Activated T-helper 17 cell treated with anti-CD3 and anti-CD28 coated beads, Interleukin-2, amount 50 U/mL, for 72 hours (primary cell): ENCODE measurements around the gene MAGI1. TPM values are rescaled to one million over a fixed set of nuclear protein-coding genes. Genes with fewer than 3 reads are reported as not detected.
"Not testable (repeated sequence)": the region's sequence is repeated elsewhere in the genome, so short reads cannot be mapped to it uniquely, and the experiment has no call there.

Experiments
- ATAC-seq: fragments of 150-1000 bp; cut with Tn5 transposase; replicated peaks from 2 replicates; pipeline ENCODE4 v1.10.0; 2021; ENCODE audit warnings: mild to moderate bottlenecking, moderate library complexity
- H3K27ac Mint-ChIP-seq: one replicate; pipeline ENCODE4 v1.8.0; 2022; ENCODE audit warnings: mixed read lengths
- H3K27me3 Mint-ChIP-seq: one replicate; pipeline ENCODE4 v1.8.0; 2022; ENCODE audit warnings: mixed read lengths
- H3K36me3 Mint-ChIP-seq: one replicate; pipeline ENCODE4 v1.8.0; 2022; ENCODE audit warnings: low read depth, mild to moderate bottlenecking, mixed read lengths
- H3K4me1 Mint-ChIP-seq: one replicate; pipeline ENCODE4 v1.8.0; 2022; ENCODE audit warnings: mixed read lengths
- H3K4me3 Mint-ChIP-seq: one replicate; pipeline ENCODE4 v1.8.0; 2022; ENCODE audit warnings: mild to moderate bottlenecking, mixed read lengths
- H3K9me3 Mint-ChIP-seq: one replicate; pipeline ENCODE4 v1.8.0; 2022; ENCODE audit warnings: mixed read lengths
- total RNA-seq, 2 donors: library from RNA; stranded (reverse); gene quantifications; one replicate each; pipeline ENCODE4 v1.2.3, GENCODE V29; 2022

MAGI1 gene
- total RNA-seq, 2 donors from 2014 or later: 0.06 TPM; not detected in 1

DNA sequence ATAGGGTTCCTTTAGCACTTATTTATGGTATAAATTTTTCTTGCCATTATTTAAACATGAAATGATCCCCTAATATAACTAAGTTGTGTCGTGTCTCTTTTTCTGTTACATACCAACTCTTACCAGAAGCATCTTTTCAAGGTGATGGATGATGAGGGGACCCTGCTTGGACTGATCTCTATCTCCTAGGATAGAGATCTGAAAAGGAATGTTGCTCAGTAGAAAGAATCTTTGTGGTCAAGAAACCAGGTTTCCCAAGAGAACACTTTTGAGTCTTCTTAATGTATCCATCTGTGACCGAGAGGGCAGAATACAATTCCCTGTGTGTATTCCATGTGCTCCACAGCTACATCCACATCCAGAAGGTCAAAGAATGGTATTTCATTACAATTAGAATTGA is 409.7 kb downstream of the MAGI1 start:
- Mint-ChIP-seq H3K4me1 (no peaks in the 10 kb centered on the region), H3K27ac (no peak overlapping the region), H3K9me3 (peaks cover 3% of the 10 kb centered on the region), H3K4me3 (no peak overlapping the region), H3K36me3 (no peaks in the 10 kb centered on the region), H3K27me3 (no peaks in the 10 kb centered on the region)
- no peak for ATAC-seq

DNA sequence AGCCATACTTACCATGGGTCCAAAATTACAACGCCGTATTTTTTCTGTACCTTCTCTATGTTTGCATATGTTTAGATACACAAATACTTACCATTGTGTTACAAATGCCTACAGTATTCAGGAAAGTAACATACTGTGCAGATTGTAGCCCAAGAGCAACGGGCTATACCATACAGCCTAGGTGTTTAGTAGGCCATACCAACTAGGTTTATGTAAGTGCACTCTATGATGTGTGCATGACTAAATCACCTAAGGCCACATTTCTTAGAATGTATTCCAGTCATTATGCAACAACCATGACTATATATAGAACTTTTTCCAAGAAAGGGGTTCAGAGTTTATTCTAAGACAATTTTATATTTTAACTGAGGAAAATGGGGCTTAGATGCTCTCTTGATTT is 411.7 kb downstream of the MAGI1 start:
- Mint-ChIP-seq H3K36me3 (no peaks in the 10 kb centered on the region), H3K4me3 (no peak overlapping the region), H3K27ac (no peak overlapping the region), H3K4me1 (no peaks in the 10 kb centered on the region), H3K27me3 (no peaks in the 10 kb centered on the region), H3K9me3 (peaks cover 3% of the 10 kb centered on the region)
- no peak for ATAC-seq

DNA sequence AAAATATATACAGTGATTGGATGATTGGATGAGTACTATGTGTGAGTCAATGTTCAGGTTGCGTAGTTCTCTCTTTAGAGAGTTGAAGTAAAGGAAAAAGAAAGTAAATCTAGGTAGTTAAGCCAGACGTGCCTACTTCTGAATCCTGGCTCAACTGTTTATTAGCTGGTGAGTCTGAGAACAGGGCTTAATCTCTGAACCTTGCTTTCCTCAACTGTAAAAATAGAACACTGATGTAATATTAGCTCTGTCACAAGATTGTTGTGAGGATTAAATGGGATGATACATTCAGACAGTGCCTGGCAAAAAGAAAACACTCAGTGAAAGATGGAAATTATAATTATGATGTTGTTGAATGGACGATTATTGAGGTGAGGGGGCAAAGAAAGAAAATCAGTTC is 413.4 kb downstream of the MAGI1 start:
- Mint-ChIP-seq H3K9me3 (peaks cover 3% of the 10 kb centered on the region), H3K4me3 (no peak overlapping the region), H3K36me3 (no peaks in the 10 kb centered on the region), H3K4me1 (no peaks in the 10 kb centered on the region), H3K27me3 (no peaks in the 10 kb centered on the region), H3K27ac (no peak overlapping the region)
- no peak for ATAC-seq

DNA sequence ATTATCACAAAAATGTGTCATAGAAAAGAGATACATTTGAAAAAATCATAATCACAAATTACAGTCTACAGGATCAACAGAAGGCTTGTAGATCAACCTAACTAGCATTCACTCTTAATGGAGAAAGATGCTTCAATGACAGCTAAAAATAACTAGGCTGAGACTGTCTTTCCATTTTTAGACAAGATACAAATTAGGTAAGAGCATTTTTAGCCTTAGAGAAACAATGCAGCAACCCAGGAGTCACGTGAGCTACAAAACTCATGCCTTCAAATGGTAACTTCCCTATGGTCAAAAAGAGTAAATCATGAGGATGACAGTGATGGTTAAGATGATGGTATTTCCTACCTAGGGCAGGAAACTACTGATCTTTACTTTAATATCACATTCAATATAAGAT is 415.4 kb downstream of the MAGI1 start:
- Mint-ChIP-seq H3K27me3 (no peaks in the 10 kb centered on the region), H3K27ac (no peak overlapping the region), H3K9me3 (peaks cover 3% of the 10 kb centered on the region), H3K4me3 (no peak overlapping the region), H3K4me1 (no peaks in the 10 kb centered on the region), H3K36me3 (no peaks in the 10 kb centered on the region)
- no peak for ATAC-seq

DNA sequence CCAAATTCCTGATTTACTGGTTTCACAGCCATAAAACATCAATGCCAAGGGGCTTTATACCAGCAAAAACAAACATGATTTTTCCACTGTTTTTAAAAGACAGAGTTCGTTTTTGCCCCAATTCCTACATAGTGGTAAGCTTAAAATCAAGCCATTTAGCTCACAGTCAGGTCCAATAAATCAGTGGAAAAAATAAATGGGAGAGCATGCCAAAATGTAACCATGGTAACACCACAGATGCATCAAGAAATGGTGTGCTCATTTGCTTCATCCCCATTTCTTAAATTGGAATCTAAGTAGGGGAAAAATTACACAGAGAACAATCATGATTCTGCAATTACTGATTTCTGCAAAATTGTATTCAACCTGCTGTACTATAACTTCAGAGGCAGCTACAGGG is 418.8 kb downstream of the MAGI1 start:
- no peak for ATAC-seq
- Mint-ChIP-seq H3K36me3 (no peaks in the 10 kb centered on the region), H3K4me1 (no peaks in the 10 kb centered on the region), H3K27ac (no peak overlapping the region), H3K27me3 (no peaks in the 10 kb centered on the region), H3K9me3 (no peaks in the 10 kb centered on the region), H3K4me3 (no peak overlapping the region)

DNA sequence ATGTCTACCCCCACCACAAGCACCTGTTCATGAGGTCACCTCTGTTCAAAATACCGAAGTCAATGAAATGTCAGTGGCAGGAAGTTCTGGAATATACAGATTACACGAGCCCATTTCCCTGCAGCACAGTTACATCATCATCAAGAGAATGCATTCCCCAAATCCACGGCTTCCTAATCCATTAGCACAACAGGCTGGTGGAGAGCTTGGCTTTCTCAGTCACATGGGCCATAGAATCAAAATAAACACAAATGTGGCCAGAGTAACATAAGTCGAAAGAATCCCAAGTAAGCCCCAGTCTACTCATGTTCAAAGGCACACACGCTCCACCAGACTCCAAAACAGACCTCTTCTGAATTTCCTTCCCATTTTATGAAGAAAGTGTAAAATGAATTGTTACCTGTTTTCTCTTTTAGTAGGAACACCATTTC is 419.3 kb downstream of the MAGI1 start:
- H3K4me1 Mint-ChIP-seq: no peaks in the 10 kb centered on the region
- H3K4me3 Mint-ChIP-seq: no peak overlapping the region
- H3K36me3 Mint-ChIP-seq: no peaks in the 10 kb centered on the region
- no peak overlapping the region for H3K27ac Mint-ChIP-seq
- H3K9me3 Mint-ChIP-seq: no peaks in the 10 kb centered on the region
- ATAC-seq: no peak
- H3K27me3 Mint-ChIP-seq: no peaks in the 10 kb centered on the region

DNA sequence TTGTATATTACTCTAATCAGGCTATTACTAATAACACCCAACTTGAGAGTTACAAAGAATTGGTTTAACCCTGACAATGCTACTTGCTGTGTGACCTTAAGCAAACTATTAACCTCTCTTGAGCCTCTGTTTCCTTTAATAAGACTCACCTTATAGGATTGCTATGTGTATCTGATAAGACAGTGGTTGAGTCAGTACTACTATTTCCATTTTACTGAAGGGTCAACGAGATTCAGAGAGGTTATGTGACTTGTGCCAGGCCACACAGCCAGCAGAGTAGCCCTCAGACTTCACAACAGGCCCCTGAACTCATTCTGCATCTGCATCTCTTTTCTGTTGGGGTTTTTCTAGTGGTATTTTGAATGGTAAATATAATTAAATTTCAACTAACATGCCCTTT is 420.1 kb downstream of the MAGI1 start:
- Mint-ChIP-seq H3K4me1 (no peaks in the 10 kb centered on the region), H3K9me3 (no peaks in the 10 kb centered on the region), H3K4me3 (no peak overlapping the region), H3K36me3 (no peaks in the 10 kb centered on the region), H3K27ac (no peak overlapping the region), H3K27me3 (no peaks in the 10 kb centered on the region)
- ATAC-seq: no peak

DNA sequence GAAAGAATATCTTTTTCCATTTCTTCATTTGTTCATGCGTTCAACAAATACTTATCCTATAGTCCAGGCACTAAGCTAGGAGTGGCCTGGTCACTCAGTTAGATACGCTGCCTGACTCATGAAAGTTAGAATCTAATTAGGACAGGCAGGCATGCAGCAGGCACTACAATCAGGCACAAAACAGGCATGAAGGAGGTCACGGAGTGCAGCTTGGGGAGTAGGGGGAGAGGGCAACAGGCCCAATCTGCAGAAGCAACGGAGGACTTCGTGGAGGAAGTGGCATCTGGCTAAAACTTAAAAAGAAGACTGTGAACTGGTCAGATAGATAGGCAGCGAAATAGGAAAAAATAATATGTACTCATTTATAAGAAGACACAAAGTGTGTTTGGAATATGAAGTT is 420.9 kb downstream of the MAGI1 start:
- Mint-ChIP-seq H3K27me3 (no peaks in the 10 kb centered on the region), H3K4me3 (no peak overlapping the region), H3K9me3 (no peaks in the 10 kb centered on the region), H3K4me1 (no peaks in the 10 kb centered on the region), H3K27ac (no peak overlapping the region), H3K36me3 (no peaks in the 10 kb centered on the region)
- no peak for ATAC-seq

DNA sequence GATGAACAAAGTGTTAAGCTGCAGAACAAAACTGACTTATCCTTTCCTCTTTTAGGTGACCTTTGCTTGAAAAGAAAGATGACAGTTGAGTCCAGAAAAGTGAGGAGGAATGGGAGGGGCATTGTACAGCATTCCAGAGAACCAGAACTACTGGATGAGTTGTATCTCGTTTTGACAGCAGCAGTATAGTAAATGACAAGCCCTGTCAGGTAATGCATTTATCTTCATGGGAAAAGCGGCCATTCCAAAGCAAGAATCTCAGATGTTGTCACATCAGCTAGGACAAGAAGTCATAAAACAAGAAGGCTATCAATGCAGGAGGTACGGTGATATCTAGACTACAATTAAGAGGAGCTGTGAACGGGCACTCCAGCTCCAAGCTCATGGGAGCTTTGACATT is 421.5 kb downstream of the MAGI1 start:
- Mint-ChIP-seq H3K27ac (no peak overlapping the region), H3K4me3 (no peak overlapping the region), H3K4me1 (no peaks in the 10 kb centered on the region), H3K9me3 (no peaks in the 10 kb centered on the region), H3K36me3 (no peaks in the 10 kb centered on the region), H3K27me3 (no peaks in the 10 kb centered on the region)
- ATAC-seq: no peak

DNA sequence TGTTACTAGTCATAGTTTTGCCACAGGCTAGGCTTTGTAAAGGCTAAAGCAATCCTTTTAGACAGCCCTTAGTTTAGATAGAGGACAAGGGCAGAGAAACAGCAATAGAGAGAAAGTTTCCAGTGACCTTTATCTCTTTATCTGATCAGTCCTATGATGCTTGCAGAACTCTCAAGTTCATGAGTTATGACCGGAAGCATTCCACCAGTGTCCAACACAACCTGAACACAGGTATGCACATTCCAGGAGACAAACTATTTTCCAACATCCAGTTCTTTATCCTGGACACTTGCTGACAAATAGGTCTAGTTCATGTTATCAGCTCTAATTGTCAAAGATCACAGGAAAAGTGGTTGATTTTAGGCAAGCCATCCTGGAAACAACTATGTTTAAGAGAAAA is 422.2 kb downstream of the MAGI1 start:
- Mint-ChIP-seq H3K4me3 (no peak overlapping the region), H3K27ac (no peak overlapping the region), H3K9me3 (no peaks in the 10 kb centered on the region), H3K27me3 (no peaks in the 10 kb centered on the region), H3K36me3 (no peaks in the 10 kb centered on the region), H3K4me1 (no peaks in the 10 kb centered on the region)
- no peak for ATAC-seq

DNA sequence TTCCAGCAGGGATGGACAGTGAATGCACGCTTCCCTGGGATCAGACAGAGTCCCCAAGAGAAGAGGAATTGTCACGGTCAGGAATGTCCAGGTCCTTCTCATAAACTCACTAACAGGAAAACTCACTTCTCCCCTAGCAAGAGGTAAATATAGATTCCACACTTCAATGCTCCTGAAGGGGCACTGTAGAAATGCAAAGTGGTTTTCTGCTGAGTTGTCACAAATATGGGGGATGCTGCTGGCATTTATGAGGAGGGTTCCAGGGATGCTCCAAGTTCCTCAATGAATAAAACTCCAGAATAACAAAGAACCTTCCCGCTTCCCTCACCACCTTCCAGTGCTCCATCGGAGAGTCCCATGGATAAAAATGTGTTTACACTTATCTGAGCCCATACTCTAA is 423.4 kb downstream of the MAGI1 start:
- no peaks in the 10 kb centered on the region for H3K9me3 Mint-ChIP-seq
- H3K27me3 Mint-ChIP-seq: no peaks in the 10 kb centered on the region
- no peaks in the 10 kb centered on the region for H3K36me3 Mint-ChIP-seq
- no peak overlapping the region for H3K27ac Mint-ChIP-seq
- no peaks in the 10 kb centered on the region for H3K4me1 Mint-ChIP-seq
- ATAC-seq: no peak
- H3K4me3 Mint-ChIP-seq: no peak overlapping the region

DNA sequence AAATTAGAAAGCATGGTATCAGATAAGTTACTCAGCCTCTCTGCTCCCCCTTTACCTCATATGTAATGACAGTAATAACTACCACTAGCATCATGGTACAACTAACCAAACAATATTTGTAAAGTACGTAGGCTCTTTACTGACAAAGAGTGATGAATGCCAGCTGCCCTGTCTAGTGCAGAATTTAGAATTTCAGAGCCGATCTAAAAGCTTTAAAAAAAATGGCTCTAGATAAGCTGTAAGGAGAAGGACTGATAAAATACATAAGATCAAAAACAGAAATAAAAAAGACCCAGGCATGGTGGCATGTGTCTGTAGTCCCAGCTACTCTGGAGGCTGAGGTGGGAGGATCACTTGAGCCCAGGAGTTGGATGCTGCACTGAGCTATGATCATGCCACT is 424.1 kb downstream of the MAGI1 start:
- Mint-ChIP-seq H3K27ac (no peak overlapping the region), H3K4me3 (no peak overlapping the region)
- ATAC-seq: no peak

DNA sequence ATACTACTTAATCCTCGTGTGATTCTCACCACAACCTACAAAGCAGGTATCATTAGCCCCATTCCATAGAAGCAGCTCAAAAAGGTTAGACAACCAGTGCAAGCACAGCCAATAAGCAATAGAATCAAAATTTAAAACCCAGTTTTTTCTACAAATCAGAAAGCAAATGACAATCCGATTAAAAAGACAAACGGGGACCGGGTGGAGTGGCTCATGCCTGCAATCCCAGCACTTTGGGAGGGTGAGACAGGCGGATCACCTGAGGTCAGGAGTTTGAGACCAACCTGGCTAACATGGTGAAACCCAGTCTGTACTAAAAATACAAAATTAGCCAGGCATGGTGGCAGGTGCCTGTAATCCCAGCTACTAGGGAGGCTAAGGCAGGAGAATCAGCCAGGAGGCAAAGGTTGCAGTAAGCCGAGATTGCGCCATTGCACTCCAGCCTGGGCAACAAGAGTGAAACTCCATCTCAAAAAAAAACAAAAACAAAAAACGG is 430.7 kb downstream of the MAGI1 start:
- H3K36me3 Mint-ChIP-seq, H3K4me3 Mint-ChIP-seq, ATAC-seq, H3K9me3 Mint-ChIP-seq, H3K27ac Mint-ChIP-seq, H3K27me3 Mint-ChIP-seq, H3K4me1 Mint-ChIP-seq: not testable (repeated sequence)

More for the DNA sequence above, 424.1 kb downstream of the MAGI1 start:
- no peaks in the 10 kb centered on the region for H3K27me3 Mint-ChIP-seq
- H3K9me3 Mint-ChIP-seq: no peaks in the 10 kb centered on the region
- H3K36me3 Mint-ChIP-seq: no peaks in the 10 kb centered on the region
- H3K4me1 Mint-ChIP-seq: no peaks in the 10 kb centered on the region

DNA sequence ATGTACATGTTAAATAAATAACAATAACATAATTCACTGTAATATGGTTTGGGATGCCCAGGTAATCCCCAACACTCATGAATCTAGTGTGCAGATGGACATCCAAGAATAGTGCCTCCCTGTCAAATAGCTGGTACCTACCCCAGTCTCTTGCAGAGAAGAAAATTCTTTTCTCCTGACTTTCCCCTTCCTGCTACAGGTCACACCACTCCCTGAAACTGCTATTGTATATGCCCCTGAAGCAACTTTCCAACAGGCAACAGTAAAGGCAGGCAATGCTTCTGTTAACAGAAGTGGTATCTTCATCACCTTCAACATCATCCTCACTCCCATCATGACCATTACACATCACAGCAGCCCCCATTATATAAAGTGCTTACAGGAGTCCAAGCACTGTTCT is 431.6 kb downstream of the MAGI1 start:
- H3K36me3 Mint-ChIP-seq: no peaks in the 10 kb centered on the region
- no peak for ATAC-seq
- H3K4me3 Mint-ChIP-seq: no peak overlapping the region
- no peaks in the 10 kb centered on the region for H3K4me1 Mint-ChIP-seq
- no peaks in the 10 kb centered on the region for H3K27me3 Mint-ChIP-seq
- peaks cover 7% of the 10 kb centered on the region for H3K9me3 Mint-ChIP-seq
- no peak overlapping the region for H3K27ac Mint-ChIP-seq

DNA sequence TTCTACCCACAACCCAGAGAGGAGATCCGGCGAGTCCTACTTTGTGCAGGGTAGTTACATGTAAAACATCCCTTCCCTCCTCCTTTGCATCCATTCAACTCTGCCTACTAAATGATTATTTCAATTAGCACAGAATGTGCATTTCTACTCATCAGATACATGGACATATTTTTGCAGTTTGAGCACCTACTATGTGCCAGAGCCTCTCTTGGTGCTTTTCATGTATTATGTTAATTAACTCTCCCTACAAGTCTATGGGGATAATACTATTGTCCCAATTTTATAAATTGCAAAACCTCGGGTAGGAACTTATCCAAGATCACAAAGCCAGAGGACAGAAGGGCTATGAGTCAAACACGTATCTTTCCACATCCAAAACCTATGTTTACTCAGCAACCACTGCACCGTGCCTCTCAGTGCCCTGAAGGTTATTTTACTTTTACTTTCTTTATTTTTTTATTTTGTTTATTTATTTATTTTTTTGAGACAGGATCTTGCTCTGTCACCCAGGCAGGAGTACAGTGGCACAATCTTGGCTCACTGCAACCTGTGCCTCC is 432.8 kb downstream of the MAGI1 start:
- Mint-ChIP-seq H3K4me1 (no peaks in the 10 kb centered on the region), H3K9me3 (peaks cover 7% of the 10 kb centered on the region), H3K27ac (no peak overlapping the region), H3K27me3 (no peaks in the 10 kb centered on the region), H3K36me3 (no peaks in the 10 kb centered on the region), H3K4me3 (no peak overlapping the region)
- ATAC-seq: no peak
